GOT3 (cell line): ENCODE data around the gene MEIG1.
"Not testable (repeated sequence)": the region's sequence is repeated elsewhere in the genome, so short reads cannot be mapped to it uniquely, and the experiment has no call there.

Source experiments
- DNase-seq: peaks from one replicate; lab custom pipeline; 2025; ENCODE audit warnings: mixed read lengths; lab: John Stamatoyannopoulos, UW

Gene MEIG1

DNA sequence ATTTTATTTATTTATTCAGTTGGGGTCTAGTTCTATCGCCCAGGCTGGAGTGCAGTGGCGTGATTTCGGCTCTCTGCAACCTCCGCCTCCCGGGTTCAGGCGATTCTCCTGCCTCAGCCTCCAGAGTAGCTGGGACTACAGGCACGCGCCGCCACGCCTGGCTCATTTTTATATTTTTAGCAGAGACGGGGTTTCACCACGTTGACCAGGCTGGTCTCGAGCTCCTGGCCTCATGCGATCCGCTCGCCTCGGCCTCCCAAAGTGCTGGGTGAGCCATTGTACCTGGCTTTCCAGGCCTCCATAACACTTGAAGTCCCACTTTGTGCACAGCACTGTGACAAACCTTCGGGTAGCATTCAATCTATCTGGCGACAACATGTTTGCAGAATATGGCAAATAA, 4.3 kb upstream of the MEIG1 start:
- no peak for DNase-seq

DNA sequence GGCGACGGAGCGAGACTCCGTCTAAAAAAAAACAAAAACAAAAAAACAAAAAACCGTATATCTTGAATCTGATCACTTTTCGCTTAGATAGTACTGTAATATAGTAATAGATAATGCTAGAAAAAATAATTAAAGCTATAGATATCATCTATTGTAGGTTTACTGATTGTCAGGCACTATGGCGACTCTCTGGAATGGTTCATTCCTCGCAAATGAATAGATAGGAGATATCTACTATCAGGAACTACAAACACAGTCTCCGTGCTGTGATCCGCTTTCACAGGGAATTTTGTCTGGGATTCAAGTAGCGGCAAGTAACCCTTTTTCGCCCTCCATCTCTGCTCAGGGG, 342 bp upstream of the MEIG1 start:
- no peak for DNase-seq

DNA sequence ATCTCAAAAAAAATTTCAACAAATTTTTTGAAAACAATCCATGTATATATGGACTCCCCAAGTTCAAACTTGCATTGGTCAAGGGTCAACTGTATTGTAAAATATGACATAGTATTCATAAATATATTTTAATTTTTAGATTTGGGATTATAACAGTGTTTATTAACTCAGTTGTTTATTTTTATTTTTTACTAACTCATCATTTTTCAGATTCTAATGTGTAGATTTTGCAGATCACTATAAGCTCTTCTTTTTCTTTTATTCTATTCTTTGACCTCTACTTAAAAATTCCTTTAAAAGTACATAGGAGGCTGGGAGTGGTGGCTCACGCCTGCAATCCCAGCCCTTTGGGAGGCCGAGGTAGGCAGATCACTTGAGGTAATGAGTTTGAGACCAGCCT, 8.7 kb downstream of the MEIG1 start:
- no peak for DNase-seq

DNA sequence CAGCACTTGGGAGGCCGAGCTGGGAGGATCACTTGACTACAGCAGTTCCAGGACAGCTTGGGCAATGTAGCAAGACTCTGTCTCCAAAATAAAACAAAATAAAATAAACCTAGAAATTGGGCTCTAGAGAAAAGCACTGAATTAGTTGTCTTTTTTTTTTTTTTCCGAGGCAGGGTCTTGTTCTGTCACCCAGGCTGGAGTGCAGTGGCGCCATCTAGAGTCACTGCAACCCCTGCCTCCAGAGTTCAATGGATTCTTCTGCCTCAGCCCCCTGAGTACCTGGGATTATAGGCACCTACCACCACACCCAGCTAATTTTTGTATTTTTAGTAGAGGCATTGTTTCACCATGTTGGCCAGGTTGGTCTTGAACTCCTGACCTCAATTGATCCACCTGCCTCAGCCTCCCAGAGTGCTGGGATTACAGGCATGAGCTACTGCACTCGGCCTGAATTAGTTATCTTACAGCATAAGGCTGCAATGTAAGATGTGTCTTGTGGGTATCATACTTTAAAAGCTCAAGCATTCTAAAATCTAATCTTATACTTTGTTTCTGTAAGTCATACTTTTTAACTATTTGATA, 12.8 kb downstream of the MEIG1 start:
- DNase-seq: no peak

DNA sequence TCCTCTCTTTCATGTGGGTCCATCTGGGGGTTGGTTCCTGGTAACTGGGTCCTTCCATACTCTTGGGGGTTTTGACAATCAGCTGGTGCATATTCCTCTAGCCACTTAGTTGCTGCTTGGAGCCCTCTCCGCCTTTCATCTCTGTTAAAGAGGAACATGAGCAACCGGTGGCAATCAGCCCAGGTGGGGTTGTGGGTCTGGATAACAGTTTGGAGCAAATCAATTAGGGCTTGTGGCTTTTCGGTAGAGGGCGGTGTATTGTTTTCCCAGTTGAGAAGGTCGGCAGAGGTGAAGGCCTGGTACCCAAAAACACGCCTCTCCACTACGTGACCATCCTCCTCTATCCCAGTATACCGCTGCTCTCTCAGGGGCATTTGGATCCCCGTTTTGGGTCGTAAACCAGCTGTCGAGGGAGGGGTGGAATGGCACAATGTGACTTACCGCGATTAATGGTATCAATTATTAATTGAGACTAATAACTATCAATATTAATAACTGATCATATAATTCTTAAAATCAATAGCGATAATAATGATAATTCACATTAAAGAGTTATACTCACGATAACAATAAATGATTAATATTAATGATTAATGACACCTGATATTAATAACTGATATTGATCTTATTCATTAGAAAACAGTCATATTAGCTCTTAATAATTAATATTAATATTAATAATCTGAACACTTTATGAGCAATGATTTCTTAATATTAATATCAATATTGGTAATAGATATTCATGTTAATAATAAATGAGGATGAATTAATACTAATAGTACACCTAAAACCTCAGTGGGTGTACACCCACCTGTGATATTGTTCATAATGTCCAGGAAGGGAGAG, 15.2 kb downstream of the MEIG1 start:
- DNase-seq: not testable (repeated sequence)

DNA sequence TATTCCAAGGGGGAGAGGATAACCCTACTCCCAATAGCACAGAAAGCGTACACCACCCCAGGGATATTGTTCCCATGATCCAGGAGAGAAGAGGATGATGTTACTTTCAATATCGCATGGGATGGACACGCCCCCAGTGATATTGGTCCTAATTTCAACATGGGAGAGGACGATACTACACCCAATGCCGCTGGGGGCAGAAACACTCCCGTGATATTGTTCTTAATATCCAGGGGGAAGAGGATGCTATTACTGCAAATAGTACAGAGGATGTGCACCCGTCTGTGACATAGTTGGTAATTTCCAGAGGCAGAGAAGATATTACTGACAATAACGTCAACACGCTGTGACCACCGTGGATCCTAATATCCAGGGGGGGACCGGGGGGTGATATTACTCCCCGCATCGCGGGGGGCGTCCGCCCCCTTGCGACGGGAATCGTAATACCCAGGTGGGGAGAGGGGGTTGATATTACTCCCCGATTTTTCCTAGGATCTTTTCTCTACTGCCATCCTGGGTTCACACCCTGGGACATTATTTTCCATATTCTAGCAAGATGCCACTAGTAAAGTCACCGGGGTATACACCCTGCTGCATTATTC, 16.6 kb downstream of the MEIG1 start:
- DNase-seq: no peak

DNA sequence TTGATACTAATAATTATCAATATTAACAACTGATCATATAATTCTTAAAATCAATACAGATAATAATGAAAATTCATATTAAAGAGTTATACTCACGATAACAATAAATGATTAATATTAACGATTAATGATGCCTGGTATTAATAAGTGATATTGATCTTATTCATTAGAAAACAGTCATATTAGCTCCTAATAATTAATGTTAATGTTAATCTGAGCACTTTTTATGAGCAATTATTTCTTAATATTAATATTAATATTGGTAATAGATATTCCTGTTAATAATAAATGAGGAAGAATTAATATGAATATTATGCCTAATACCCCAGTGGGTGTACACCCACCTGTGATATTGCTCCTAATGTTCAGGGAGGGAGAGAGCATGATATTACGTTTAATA, 23.6 kb downstream of the MEIG1 start:
- no peak for DNase-seq

DNA sequence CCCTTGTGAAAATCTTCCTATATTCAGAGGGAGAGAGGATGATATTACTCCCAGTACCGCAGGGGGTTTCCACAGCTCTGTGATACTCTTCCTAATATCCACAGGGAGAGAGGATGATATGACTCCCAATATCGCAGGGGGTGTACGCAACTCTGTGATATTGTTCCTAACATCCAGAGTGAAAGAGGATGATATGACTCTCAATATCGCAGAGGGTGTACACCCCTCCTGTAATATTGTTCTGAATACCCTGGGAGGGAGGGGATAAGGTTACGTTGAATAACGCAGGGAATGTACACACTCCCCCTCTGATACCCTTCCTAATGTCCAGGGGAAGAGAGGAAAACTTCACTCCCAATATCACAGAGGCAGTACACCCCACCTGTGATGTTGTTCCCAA, 30.4 kb downstream of the MEIG1 start:
- DNase-seq: not testable (repeated sequence)

DNA sequence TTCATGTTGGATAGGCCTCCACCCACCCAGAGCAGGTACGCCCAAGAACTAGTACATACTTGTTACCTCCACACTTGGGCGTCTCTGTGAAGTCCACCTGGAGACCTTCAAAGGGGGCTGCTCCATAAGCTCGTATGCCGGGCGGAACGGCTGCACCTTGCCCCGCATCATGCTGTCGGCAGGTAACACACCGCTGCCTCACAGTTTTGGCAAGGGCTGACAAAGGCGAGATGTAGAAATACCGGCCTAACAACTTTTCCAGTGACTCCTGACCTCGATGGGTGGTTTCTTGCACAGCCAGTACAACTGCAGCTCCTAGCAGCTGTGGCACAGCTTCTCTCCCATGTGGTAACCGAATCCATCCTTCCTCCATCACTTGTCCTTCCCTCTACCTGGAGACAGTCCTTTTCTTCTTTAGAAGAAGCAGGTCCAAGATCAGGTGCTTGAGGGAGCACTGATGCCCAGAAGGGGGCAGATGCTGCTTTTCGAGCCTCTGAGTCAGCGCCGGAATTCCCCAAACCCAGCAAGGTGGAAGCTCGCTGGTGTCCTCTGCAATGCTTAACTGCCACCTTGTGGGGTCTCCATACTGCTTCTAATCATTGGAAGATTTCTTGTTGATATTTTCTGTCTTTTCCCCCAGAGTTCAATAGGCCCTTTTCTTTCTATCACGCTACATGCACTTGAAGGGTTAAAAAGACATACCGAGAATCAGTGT, 32.0 kb downstream of the MEIG1 start:
- DNase-seq: not testable (repeated sequence)

DNA sequence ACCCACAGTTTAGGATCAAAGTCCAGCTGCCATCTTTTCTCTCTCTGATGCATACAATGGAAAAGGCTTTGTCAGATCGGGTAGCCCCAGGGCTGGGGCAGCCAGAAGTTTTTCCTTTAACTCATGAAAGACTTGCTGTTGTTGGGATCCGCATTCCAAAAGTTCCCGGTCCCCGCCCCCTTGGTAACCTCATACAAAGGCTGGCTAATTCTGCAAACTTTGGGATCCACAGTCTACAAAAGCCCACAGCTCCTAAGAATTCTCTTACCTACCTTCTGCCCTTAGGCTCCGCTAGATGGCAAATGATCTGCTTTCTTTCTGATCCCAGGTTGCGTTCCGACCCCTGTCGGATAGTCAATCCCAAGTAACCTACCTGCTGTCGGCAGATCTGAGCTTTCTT, 33.1 kb downstream of the MEIG1 start:
- DNase-seq: not testable (repeated sequence)

DNA sequence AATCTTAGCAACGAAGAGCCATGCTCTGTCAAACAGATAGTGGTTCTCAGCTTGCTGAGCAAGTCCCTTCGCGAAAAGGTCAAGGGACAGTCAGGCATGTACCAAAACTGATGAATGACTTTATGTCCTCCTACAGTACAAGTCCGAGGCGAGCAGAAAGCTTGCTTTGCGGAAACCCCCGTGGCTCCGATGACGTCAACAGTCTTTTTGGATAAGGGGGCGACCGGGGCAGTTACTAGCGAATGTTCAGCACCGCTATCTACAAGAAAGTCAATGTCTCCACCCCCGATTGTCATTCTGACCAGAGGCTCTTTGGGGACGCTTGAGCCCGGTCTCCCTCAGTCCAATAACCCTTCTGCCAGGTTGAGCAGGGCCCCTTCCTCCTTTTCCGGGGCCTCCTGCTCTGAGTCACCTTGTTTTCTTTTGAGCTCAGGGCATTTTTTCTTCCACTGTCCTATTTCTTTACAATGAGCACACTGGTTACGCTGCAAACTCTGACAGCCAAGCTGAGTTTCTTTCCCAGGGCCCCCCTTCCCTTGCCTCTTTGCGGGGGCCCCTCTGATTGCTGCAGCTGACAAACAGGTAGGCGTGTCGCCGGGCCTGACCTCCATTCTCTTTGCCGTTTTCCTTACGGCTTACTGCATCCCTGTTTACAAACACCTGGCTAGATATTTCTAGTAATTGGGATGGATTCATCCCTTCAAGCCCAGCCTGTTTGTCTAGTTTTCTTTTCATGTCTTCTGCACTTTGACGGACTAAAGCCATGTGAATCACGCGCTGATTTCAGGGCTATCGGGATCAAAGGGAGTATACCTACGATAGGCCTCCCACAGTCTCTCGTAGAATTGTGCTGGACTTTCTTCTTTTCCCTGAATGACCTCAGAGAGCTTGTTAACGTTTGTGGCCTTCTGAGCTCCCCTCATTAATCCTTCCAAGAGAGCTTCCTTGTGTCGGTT, 34.6 kb downstream of the MEIG1 start:
- DNase-seq: not testable (repeated sequence)

DNA sequence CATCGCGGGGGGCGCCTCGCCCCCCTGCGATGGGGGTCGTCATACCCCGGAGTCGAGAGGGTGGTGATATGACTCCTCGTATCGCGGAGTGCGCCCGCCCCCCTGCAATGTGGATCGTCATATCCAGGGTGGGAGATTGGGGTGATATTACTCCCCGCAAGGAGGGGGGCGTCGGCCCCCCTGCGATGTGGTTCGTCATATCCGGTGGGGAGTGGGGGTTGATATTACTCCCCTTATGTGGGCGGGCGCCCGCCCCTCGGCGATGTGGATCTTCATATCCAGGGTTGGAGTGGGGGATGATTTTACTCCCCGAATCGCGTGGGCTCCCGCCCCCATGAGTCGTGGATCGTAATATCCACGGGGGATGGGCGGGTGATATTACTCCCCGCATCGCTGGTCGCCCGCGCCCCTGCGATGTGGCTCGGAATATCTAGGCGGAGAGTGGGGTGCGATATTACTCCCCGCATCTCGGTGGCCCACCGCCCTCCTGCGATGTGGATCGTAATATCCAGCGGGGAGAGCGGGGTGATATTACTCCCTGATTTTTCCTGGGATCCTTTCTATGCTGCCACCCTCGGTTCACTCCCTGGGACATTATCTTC, 36.9 kb downstream of the MEIG1 start:
- DNase-seq: no peak

DNA sequence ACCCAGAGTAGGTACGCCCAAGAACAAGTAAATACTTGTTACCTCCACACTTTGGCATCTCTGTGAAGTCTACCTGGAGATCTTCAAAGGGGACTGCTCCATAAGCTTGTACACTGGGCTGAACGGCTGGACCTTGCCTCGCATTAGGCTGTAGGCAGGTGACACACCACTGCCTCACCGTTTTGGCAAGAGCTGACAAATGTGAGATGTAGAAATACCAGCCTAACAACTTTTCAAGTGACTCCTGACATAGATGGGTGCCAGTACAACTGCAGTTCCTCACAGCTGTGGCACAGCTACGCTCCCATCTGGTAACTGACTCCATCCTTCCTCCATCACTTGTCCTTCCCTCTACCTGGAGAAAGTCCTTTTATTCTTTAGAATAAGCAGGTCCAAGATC, 54.3 kb downstream of the MEIG1 start:
- DNase-seq: not testable (repeated sequence)

DNA sequence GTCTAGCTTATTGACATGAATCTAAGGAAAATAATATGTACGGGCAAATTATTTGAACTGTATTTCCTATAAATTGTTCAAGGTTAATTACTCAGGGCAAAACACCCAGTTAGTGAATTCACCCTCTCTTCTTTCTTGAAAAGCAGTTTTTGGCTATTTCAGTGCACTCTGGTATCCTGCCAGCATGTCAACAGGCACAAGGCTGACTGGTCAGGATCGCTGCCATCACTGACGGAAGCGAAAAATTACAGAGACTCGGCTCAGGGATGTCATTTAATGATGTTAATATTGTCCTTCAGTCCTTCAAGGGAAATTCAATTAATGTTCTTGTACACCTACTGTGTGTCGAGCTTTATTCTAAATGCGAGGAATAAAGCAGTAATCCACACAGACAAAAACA, 56.3 kb downstream of the MEIG1 start:
- no peak for DNase-seq

DNA sequence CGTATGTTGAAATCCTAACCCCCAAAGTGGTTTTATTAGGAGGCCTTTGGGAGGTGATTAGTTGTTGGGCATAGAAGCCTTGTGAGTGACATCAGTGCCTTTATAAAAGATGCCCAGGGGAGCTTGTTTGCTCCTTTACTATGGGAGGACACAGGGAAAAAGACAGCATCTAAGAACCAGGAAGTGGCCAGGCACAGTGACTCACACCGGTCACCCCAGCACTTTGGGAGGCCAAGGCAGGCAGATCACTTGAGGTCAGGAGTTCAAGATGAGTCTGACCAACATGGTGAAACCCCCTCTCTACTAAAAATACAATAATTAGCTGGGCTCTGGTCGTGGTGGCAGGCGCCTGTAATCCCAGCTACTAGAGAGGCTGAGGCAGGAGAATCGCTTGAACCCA, 61.8 kb downstream of the MEIG1 start:
- not testable (repeated sequence) for DNase-seq
